Measurements from ENCODE around the gene CCNK.
A peak's percentile ranks its signal among the peaks of the same experiment; 100 is the strongest.

Gene CCNK

DNA sequence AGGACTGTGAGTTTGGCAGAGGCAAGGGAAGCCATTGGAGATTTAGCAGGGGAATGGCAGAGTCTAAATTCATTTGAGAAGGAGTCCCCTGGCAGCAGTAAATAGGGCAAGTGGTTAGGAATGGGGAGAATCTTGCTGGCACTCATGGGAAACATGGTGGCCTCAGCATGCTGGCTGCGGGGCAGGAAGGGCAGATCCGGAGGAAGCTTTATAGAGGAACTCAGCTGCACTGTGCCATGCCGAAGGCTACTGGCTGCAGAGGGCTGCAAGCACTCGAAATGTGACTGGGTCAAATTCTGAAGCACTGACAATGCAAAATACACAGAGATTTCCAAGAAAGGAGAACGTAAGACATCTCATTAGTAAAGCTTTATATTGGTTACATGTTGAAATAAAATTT, 23.9 kb downstream of the CCNK start:
- Histone ChIP-seq H3K4me3 (no peak overlapping the region), H3K36me3 (replicated peaks) (peaks cover 86% of the 10 kb centered on the region), H3K9me3 (no peaks in the 10 kb centered on the region), H3K4me1 (no peaks in the 10 kb centered on the region), H3K27me3 (ENCODE audit: low read depth) (no peaks in the 10 kb centered on the region)
- DNase-seq (ENCODE audit: low spot score in 2 of 2) = no peak
- in situ Hi-C loops (cut with MboI; ENCODE audit: low sequenced_read_pairs) = no loop called here

DNA sequence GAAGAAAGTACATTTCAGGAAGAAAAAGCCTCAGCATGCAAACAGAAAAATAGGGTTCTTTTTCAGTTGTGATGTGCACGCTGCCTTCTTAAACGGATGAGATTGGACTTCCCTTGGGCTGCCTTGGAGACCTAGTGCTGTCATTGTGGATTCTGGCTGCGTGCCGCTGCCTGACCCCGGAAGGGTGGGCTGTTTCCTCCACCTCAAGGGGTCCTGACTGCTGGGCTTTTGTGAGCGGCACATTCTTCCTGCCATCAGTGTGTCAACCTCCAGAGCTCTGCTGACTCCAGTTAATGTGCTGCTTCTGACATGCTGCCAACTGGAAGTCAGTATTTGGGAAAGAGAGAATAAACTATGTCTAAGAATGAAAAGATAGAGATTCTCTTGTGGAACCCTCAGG, 25.1 kb downstream of the CCNK start:
- in situ Hi-C loops (cut with MboI; ENCODE audit: low sequenced_read_pairs) = no loop called here
- Histone ChIP-seq H3K4me3 (no peak overlapping the region), H3K27me3 (ENCODE audit: low read depth) (no peaks in the 10 kb centered on the region), H3K9me3 (no peaks in the 10 kb centered on the region), H3K4me1 (no peaks in the 10 kb centered on the region), H3K36me3 (replicated peaks) (peaks cover 80% of the 10 kb centered on the region)
- DNase-seq (ENCODE audit: low spot score in 2 of 2) = no peak

DNA sequence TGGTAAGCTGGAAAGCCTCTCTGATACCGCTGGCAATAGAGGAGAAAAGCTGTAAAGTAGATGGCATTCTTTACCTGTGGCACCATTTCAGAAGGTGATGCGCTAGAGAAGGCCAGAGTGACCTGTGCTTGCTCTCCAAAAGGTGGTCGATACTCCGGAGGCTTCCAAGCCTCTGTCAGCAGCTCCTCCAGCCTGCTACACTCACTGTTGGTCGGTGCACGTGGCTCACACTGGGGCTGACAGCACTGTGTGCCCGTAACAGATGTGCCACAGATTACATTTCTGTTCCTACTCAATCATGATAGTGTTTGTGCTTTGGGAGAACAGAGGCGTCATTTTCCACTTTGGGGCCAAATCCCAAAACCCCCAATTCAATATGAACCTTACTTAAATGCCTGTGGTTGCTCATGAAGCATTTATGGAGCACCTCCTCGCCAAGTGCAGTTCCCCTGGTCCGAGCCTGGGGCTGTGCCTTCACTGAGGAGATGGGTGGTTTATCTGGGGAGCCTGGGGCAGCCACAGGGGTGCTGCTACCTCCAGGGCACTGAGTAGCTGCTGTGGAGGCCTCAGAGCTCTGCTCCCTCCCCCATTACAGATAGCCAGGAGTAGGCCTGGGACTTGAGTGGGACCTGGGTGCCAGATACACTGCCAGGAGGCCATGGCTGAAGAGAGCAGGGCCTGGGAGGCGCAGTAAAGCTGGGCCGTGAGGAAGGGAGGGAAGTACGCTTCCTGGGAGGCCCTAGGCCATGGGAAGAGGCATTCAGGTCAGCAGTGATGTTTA, 26.8 kb downstream of the CCNK start:
- no peak overlapping the region for H3K4me3 ChIP-seq
- no peaks in the 10 kb centered on the region for H3K27me3 ChIP-seq (ENCODE audit: low read depth)
- in situ Hi-C loops (cut with MboI; ENCODE audit: low sequenced_read_pairs) = no loop called here
- H3K36me3 ChIP-seq (replicated peaks) = peaks cover 71% of the 10 kb centered on the region
- no peaks in the 10 kb centered on the region for H3K4me1 ChIP-seq
- no peaks in the 10 kb centered on the region for H3K9me3 ChIP-seq
- DNase-seq (ENCODE audit: low spot score in 2 of 2) = no peak

DNA sequence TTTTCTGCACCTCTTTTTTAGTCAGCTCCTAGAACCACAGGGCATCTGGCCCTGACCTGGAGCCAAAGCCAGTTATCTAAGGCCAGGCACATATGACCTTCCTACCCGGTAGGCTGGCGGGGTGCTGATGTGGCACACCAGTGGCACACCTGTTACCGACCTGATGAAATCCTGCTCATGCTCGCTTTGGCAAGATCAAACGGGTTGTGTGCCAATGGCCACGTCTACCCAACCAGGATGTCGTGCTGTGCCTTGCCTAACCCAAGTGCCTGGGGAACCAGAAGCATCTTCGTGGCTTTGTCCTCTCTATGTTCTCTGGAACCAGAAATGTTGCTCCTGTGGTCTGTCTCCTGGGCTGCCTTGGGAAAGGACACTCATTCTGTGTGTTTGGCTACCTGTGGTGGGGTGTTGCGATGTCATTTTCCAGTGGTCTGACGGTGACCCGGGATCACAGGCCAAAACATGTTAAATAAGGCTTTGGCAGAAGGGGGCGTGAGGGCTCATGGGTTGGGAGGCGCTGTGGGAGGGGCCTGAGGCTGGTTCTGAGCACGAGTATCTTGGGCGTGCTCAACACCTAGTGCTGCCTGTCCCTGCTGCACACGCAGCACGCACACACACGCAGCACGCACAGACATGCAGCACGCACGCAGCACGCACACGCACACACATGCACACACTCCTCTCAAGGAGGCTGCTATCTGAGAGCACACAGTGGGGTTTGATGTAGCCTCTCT, 27.9 kb downstream of the CCNK start:
- Histone ChIP-seq H3K4me1 (no peaks in the 10 kb centered on the region), H3K9me3 (no peaks in the 10 kb centered on the region), H3K4me3 (no peak overlapping the region), H3K27me3 (ENCODE audit: low read depth) (no peaks in the 10 kb centered on the region), H3K36me3 (replicated peaks) (peaks cover 63% of the 10 kb centered on the region)
- peak in 1 of 2 experiments; percentile 27 for DNase-seq (ENCODE audit: low spot score in 2 of 2)
- in situ Hi-C loops (cut with MboI; ENCODE audit: low sequenced_read_pairs) = no loop called here

DNA sequence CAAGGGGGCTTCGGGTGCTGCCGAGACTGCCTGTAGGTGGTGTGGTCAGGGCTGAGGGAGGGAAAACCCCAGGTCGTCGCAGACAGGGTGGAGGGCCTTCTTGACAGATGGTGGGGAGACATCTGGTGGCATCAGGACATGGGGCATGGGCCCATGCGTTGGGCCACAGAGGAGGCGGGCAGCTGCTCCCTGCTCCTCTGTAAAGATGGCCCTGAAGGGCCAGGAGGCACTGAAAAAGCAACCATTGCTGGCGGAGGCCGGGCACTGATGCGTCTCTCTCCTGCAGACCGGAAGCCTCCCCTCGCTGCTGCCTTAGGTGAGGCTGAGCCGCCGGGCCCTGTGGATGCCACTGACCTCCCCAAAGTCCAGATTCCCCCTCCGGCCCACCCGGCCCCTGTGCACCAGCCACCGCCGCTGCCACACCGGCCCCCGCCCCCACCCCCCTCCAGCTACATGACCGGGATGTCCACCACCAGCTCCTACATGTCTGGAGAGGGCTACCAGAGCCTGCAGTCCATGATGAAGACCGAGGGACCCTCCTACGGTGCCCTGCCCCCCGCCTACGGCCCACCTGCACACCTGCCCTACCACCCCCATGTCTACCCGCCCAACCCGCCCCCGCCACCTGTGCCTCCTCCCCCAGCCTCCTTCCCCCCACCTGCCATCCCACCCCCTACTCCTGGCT, 28.8 kb downstream of the CCNK start:
- Histone ChIP-seq H3K27me3 (ENCODE audit: low read depth) (no peaks in the 10 kb centered on the region), H3K4me1 (no peaks in the 10 kb centered on the region), H3K9me3 (no peaks in the 10 kb centered on the region), H3K4me3 (no peak overlapping the region), H3K36me3 (replicated peaks) (peaks cover 60% of the 10 kb centered on the region)
- in situ Hi-C loops (cut with MboI; ENCODE audit: low sequenced_read_pairs) = no loop called here
- DNase-seq (ENCODE audit: low spot score in 2 of 2) = peak in 1 of 2 experiments; percentile 6

DNA sequence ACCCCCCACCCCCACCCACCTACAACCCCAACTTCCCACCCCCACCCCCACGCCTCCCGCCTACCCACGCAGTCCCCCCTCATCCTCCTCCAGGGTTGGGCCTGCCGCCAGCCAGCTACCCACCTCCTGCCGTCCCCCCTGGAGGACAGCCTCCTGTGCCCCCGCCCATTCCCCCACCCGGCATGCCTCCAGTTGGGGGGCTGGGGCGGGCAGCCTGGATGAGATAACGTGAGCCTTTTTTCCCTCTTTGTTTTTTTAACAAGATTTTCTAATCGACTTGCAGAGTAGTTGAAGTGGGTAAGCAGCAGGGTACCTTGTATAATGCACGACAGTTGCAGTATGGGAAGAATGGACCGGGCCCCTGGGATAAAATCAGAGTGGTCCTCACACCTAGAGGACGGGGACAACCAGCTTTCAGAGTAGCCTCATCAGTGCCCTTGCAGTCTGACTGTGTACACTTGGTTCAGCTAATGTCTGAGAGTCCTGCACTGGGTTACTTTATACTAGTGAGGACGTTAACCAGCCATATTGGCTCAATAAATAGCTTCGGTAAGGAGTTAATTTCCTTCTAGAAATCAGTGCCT, 29.4 kb downstream of the CCNK start:
- H3K36me3 ChIP-seq (replicated peaks) = peaks cover 58% of the 10 kb centered on the region
- no peaks in the 10 kb centered on the region for H3K27me3 ChIP-seq (ENCODE audit: low read depth)
- DNase-seq (ENCODE audit: low spot score in 2 of 2) = peak in 1 of 2 experiments; percentile 7
- no peaks in the 10 kb centered on the region for H3K9me3 ChIP-seq
- H3K4me3 ChIP-seq = no peak overlapping the region
- in situ Hi-C loops (cut with MboI; ENCODE audit: low sequenced_read_pairs) = no loop called here
- no peaks in the 10 kb centered on the region for H3K4me1 ChIP-seq

DNA sequence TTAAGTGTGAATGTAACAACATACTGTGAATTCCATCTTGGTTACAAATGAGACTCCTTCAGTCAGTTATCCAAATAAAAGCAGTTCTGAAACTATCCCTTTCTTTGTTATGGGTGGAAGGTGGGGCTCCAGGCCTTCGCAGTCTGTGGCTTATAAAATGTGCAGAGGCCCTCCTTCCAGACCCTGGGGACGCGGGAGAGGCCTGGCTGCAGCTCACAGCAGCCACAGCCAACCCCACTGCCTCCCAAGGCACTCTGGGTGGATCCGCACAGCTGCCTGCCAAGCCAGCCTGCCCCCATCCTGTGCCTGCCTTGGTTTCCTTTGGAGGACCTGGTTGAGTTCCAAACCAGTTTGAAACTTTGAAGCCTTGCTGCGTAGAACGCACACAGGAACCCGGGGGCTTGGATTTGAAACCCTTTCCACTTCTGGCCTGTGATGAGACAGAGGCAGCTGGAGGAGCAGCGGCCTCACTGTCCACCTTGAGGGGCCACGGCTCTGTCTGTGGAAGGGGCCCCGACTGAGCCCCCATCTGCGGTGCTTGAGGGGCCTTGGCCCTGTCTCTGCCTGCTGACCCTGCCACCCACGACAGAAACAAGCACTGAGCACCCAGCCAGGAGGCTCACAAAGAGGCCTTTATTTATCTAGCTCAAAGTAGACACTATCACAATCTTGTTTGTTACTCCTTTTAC, 30.4 kb downstream of the CCNK start:
- Histone ChIP-seq H3K4me1 (no peaks in the 10 kb centered on the region), H3K9me3 (no peaks in the 10 kb centered on the region), H3K27me3 (ENCODE audit: low read depth) (no peaks in the 10 kb centered on the region), H3K36me3 (replicated peaks) (peaks cover 49% of the 10 kb centered on the region), H3K4me3 (no peak overlapping the region)
- in situ Hi-C loops (cut with MboI; ENCODE audit: low sequenced_read_pairs) = no loop called here
- DNase-seq (ENCODE audit: low spot score in 2 of 2) = peak in 1 of 2 experiments; percentile 51

DNA sequence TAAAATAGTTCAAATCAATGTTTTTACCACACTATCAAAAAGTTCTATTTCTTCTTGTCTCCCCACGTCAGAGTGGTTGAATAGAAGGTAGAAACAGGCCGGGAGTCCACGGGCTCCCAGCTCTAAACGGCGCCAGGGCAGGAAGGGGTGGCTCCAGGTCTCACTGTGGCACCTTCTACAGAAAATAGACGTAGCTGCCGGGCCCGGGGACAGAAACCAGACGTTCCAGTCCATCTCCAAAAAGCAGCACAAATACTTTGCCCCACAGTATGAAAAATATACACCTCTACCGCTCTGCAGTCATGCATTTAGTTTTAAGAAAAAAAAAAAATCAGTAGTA, 30.9 kb downstream of the CCNK start:
- in situ Hi-C loops (cut with MboI; ENCODE audit: low sequenced_read_pairs) = no loop called here
- Histone ChIP-seq H3K9me3 (no peaks in the 10 kb centered on the region), H3K4me3 (no peak overlapping the region), H3K27me3 (ENCODE audit: low read depth) (no peaks in the 10 kb centered on the region), H3K36me3 (replicated peaks) (peaks cover 44% of the 10 kb centered on the region), H3K4me1 (no peaks in the 10 kb centered on the region)
- DNase-seq (ENCODE audit: low spot score in 2 of 2) = no peak

DNA sequence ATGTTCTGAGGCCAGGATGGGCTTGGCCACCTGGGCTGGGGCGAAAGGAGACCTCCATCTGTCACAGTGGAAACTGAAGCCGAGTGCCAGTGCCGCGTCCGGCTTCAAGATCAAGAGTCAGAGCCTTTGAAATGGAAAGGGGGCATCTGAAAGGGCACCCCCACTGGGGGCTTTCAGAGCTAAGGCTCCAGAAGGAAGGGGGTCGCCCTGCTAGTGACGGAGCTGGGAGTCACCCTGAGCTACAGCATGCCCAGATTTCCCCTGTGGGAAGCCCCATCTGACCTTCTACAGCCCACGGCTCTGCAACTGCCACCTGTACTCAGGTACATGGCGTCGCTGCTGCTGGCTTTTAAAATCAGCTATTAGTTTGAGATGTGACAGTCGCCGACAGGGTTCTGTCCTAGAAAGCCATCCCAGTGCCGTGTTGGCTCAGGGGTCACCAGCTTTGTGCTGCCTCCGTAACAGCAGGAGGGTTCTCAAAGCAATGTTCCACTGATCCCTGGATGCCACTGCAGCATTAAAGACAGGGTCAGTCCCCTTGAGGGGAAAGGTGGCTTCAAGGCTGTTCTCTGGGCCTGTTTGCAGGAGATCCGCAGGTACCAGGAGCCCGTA, 31.5 kb downstream of the CCNK start:
- no peak overlapping the region for H3K4me3 ChIP-seq
- DNase-seq (ENCODE audit: low spot score in 2 of 2) = peak in 1 of 2 experiments; percentile 6
- H3K9me3 ChIP-seq = no peaks in the 10 kb centered on the region
- peaks cover 38% of the 10 kb centered on the region for H3K36me3 ChIP-seq (replicated peaks)
- no peaks in the 10 kb centered on the region for H3K4me1 ChIP-seq
- in situ Hi-C loops (cut with MboI; ENCODE audit: low sequenced_read_pairs) = no loop called here
- H3K27me3 ChIP-seq (ENCODE audit: low read depth) = no peaks in the 10 kb centered on the region

DNA sequence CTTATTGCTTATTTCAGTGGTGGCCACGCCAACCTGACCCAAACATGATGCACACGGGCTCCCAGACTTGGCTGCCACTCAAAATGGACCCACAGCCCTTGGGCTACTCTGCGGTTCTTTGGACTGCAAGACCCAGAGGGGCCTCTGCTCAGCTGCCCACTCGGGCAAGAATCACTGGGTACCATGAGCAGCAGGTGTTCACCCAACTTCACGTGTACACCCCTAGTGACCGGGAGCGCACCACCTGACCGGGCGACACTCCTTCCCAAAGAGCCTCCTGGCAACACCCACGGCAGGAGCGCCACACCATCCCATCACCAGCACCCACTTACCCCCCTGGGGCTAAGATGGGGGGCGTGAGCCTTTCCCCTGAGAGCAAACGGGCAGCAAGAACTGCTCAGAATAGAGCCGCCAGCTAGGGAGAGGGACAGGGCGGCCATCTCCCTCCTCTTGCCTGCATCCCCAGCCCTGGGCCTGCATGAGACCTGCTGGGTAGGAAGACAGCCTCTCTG, 32.0 kb downstream of the CCNK start:
- in situ Hi-C loops (cut with MboI; ENCODE audit: low sequenced_read_pairs) = no loop called here
- Histone ChIP-seq H3K36me3 (replicated peaks) (peaks cover 34% of the 10 kb centered on the region), H3K4me1 (no peaks in the 10 kb centered on the region), H3K9me3 (no peaks in the 10 kb centered on the region), H3K4me3 (no peak overlapping the region), H3K27me3 (ENCODE audit: low read depth) (no peaks in the 10 kb centered on the region)
- DNase-seq (ENCODE audit: low spot score in 2 of 2) = peak in 1 of 2 experiments; percentile 7

DNA sequence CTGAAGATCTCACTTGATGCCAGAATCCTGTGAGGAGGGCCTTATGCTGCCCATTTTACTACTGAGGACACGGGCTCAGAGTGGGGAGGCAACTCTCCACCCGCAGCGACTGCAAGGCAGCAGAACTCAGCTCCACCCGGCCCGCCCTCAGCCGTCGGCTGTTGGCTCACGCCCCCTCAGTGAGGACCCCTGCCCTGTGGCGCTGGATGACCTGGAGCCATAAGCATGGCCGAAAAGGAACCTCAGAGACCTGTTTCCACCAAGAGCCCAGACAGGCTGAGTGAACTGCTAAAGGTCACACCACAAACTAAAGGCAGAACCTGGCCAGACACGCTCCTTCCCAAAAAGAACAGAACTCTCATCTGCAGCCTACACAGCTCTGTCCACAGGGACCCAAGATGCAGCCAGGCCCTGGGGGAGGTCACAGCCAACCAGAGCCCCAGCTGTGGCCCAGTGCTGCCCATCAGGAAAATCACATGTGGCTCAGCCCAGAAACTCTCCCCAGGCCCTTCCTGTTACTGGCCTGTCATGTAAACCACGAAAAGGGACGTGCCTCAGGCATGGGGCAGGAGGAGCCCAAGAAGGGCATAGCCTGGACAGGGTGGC, 32.8 kb downstream of the CCNK start:
- Histone ChIP-seq H3K36me3 (replicated peaks) (peaks cover 25% of the 10 kb centered on the region), H3K27me3 (ENCODE audit: low read depth) (no peaks in the 10 kb centered on the region), H3K4me1 (no peaks in the 10 kb centered on the region), H3K9me3 (no peaks in the 10 kb centered on the region), H3K4me3 (no peak overlapping the region)
- in situ Hi-C loops (cut with MboI; ENCODE audit: low sequenced_read_pairs) = no loop called here
- peak in 1 of 2 experiments; percentile 8 for DNase-seq (ENCODE audit: low spot score in 2 of 2)

DNA sequence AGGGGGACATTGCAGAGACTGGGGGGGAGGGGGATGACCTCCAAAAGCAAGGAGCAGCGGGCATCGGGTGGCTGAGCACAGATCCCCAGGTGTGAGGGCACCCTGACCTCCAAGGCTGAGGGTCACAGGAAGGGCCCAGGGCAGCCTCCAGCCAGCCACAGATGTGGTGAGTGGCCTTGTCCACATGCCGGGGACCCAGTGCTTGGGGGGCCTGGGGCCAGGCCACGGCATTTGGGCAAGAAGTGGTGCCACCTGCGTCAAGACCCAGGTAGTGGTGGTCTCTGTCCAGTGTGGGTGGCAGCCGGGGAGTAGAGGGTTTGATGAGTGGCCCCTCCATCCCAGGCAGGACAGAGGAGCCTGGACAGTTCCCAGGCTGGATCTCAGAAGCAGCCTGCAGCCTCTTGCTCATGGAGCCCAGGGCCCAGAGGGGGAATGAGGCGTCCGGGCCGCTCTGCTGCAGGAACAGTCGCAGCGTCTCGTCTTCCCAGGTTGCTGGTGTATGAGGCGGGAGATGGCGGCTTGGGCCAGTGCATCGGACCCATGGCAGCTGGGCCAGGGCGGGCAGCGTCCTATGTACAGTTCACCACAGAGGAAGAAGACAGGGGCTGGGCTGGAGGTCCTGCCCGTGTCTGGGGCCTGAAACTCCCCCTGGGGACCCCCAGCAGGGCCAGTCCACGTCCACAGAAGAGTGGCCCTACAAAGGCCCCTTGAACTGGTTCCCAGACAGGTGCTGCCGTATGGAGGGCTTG, 33.5 kb downstream of the CCNK start:
- peak in 1 of 2 experiments; percentile 8 for DNase-seq (ENCODE audit: low spot score in 2 of 2)
- Histone ChIP-seq H3K9me3 (no peaks in the 10 kb centered on the region), H3K4me1 (no peaks in the 10 kb centered on the region), H3K27me3 (ENCODE audit: low read depth) (no peaks in the 10 kb centered on the region), H3K36me3 (replicated peaks) (peaks cover 20% of the 10 kb centered on the region), H3K4me3 (no peak overlapping the region)
- in situ Hi-C loops (cut with MboI; ENCODE audit: low sequenced_read_pairs) = no loop called here

Measured in HAP-1 (cell line).